PC-9 (cell line): Measurements from ENCODE around the gene EPC2.
"Not testable (repeated sequence)": the region's sequence is repeated elsewhere in the genome, so short reads cannot be mapped to it uniquely, and the experiment has no call there.

ENCODE experiments used
- EZH2 ChIP-seq: fragments of 200-600 bp; sonication (generic); IDR thresholded peaks from 2 replicates; pipeline ENCODE4 v1.8.0; 2017; ENCODE audit warnings: antibody characterized with exemption, low read depth
- TF ChIP-seq, protein P1 (sequence below): fragments of 200-600 bp; sonication (generic); conservative IDR thresholded peaks from 2 replicates; pipeline ENCODE4 v1.6.1; 2017; ENCODE audit warnings: mixed run types, antibody characterized with exemption, mild to moderate bottlenecking, moderate library complexity

DNA sequence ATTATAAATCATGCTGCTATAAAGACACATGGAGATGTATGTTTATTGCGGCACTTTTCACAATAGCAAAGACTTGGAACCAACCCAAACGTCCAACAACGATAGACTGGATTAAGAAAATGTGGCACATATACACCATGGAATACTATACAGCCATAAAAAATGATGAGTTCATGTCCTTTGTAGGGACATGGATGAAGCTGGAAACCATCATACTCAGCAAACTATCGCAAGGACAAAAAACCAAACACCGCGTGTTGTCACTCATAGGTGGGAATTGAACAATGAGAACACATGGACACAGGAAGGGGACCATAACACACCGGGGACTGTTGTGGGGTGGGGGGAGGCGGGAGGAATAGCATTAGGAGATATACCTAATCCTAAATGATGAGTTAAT lies 17.8 kb downstream of the EPC2 start:
- TF ChIP-seq, protein P1, sequence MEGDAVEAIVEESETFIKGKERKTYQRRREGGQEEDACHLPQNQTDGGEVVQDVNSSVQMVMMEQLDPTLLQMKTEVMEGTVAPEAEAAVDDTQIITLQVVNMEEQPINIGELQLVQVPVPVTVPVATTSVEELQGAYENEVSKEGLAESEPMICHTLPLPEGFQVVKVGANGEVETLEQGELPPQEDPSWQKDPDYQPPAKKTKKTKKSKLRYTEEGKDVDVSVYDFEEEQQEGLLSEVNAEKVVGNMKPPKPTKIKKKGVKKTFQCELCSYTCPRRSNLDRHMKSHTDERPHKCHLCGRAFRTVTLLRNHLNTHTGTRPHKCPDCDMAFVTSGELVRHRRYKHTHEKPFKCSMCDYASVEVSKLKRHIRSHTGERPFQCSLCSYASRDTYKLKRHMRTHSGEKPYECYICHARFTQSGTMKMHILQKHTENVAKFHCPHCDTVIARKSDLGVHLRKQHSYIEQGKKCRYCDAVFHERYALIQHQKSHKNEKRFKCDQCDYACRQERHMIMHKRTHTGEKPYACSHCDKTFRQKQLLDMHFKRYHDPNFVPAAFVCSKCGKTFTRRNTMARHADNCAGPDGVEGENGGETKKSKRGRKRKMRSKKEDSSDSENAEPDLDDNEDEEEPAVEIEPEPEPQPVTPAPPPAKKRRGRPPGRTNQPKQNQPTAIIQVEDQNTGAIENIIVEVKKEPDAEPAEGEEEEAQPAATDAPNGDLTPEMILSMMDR: not testable (repeated sequence)
- TF ChIP-seq EZH2: not testable (repeated sequence)
